HepG2 (cell line): Measurements from ENCODE around the gene TCN2. TPM values are rescaled to one million over a fixed set of nuclear protein-coding genes. Genes with fewer than 3 reads are reported as not detected.
A peak's percentile ranks its signal among the peaks of the same experiment; 100 is the strongest.

Experiments
- ATF1 ChIP-seq: IDR thresholded peaks from 2 replicates; pipeline ENCODE4 v1.6.1; 2016; ENCODE audit warnings: mild to moderate bottlenecking, control low read depth
- BORCS8-MEF2B ChIP-seq: sonication (generic); formaldehyde crosslinking; IDR thresholded peaks from 2 replicates; pipeline ENCODE4 v1.8.0; 2022; ENCODE audit warnings: mild to moderate bottlenecking, missing genetic modification reagents
- EP300 ChIP-seq, 3 experiments: sonication (generic) in 1 of 3; formaldehyde crosslinking in 1 of 3; IDR thresholded peaks; 2 replicates each; pipeline versions ENCODE4 v1.5.1 to v1.6.1; 2011 to 2020; ENCODE audit warnings: low read depth in 2 of 3, low read length in 2 of 3, borderline replicate concordance in 1 of 3, improper control_type of control experiment in 1 of 3, mild to moderate bottlenecking in 1 of 3, missing genetic modification reagents in 1 of 3, moderate library complexity in 1 of 3
- ERF ChIP-seq: IDR thresholded peaks from 2 replicates; pipeline ENCODE4 v1.6.1; 2018; ENCODE audit warnings: missing biosample characterization, missing genetic modification reagents
- NFKB2 ChIP-seq: sonication (generic); formaldehyde crosslinking; IDR thresholded peaks from 2 replicates; pipeline ENCODE4 v1.4.0; 2020; ENCODE audit warnings: missing genetic modification reagents, borderline replicate concordance
- POLR2AphosphoS5 ChIP-seq: IDR thresholded peaks from 2 replicates; pipeline ENCODE4 v1.6.1; 2012; ENCODE audit warnings: low read depth, low read length
- SIN3B ChIP-seq: fragments of 150-350 bp; IDR thresholded peaks from 2 replicates; pipeline ENCODE4 v1.6.1; 2014; ENCODE audit warnings: low read length
- U2AF2 ChIP-seq: fragments of 200-400 bp; formaldehyde crosslinking; IDR thresholded peaks from 2 replicates; pipeline ENCODE4 v1.6.1; 2017; ENCODE audit warnings: low read depth, mild to moderate bottlenecking, low read length
- ZBTB3 ChIP-seq: sonication (generic); formaldehyde crosslinking; IDR thresholded peaks from 2 replicates; pipeline ENCODE4 v1.4.0; 2020; ENCODE audit warnings: low read depth, mild to moderate bottlenecking, moderate library complexity, missing genetic modification reagents, borderline replicate concordance
- ZFP1 ChIP-seq: IDR thresholded peaks from 2 replicates; pipeline ENCODE4 v1.6.1; 2016
- ZFP36L1 ChIP-seq: sonication (generic); formaldehyde crosslinking; IDR thresholded peaks from 2 replicates; pipeline ENCODE4 v1.8.0; 2022; ENCODE audit warnings: mild to moderate bottlenecking, missing genetic modification reagents, moderate library complexity
- ZNF335 ChIP-seq: sonication (generic); formaldehyde crosslinking; IDR thresholded peaks from 2 replicates; pipeline ENCODE4 v1.4.0; 2020; ENCODE audit warnings: missing genetic modification reagents
- ZNF530 ChIP-seq: sonication (generic); formaldehyde crosslinking; IDR thresholded peaks from 2 replicates; pipeline ENCODE4 v1.5.0; 2020; ENCODE audit warnings: low read depth, mild to moderate bottlenecking, missing genetic modification reagents
- ZNF543 ChIP-seq: sonication (generic); formaldehyde crosslinking; IDR thresholded peaks from 2 replicates; pipeline ENCODE4 v1.4.0; 2020; ENCODE audit warnings: mild to moderate bottlenecking, missing genetic modification reagents
- ZNF556 ChIP-seq: sonication (generic); formaldehyde crosslinking; IDR thresholded peaks from 2 replicates; pipeline ENCODE4 v1.4.0; 2020; ENCODE audit warnings: mild to moderate bottlenecking, missing genetic modification reagents, borderline replicate concordance
- polyA plus RNA-seq, 8 experiments: library from polyadenylated mRNA; depleted of rRNA in 3 of 8; stranded (reverse) in 7 of 8; unstranded in 1 of 8; fragments of >200 nt; fragmentation: Illumina TruSeq in 4 of 8; extraction: Trizol in 4 of 8; gene quantifications; 2 replicates each; pipeline versions ENCODE4 v1.2.1 to v1.2.3, GENCODE V29; 2011 to 2016; ENCODE audit warnings: low read depth in 4 of 8, missing spikeins in 1 of 8, mixed read lengths in 1 of 8; ENCODE audit not compliant: insufficient read depth in 1 of 8
- total RNA-seq, 5 experiments: library from RNA; depleted of rRNA; stranded (reverse); fragments of >200 nt; fragmentation: Illumina TruSeq; extraction: Trizol; gene quantifications; 2 replicates each; pipeline ENCODE4 v1.2.3, GENCODE V29; 2016; ENCODE audit warnings: low read depth in 1 of 5
- TF ChIP-seq, protein P1 (sequence below): sonication (generic); formaldehyde crosslinking; IDR thresholded peaks from 2 replicates; pipeline ENCODE4 v1.5.1; 2020; ENCODE audit warnings: missing genetic modification reagents, mild to moderate bottlenecking, borderline replicate concordance
- TF ChIP-seq, protein P2 (sequence below): sonication (generic); formaldehyde crosslinking; IDR thresholded peaks from 2 replicates; pipeline ENCODE4 v1.4.0; 2020; ENCODE audit warnings: missing genetic modification reagents, borderline replicate concordance
- TF ChIP-seq, protein P3 (sequence below): IDR thresholded peaks from 2 replicates; pipeline ENCODE4 v1.6.1; 2012; ENCODE audit warnings: low read depth, low read length, improper control_type of control experiment
- TF ChIP-seq, protein P4 (sequence below): sonication (generic); formaldehyde crosslinking; IDR thresholded peaks from 2 replicates; pipeline ENCODE4 v1.8.0; 2023; ENCODE audit warnings: mild to moderate bottlenecking, missing genetic modification reagents
- TF ChIP-seq, protein P5 (sequence below): sonication (generic); formaldehyde crosslinking; IDR thresholded peaks from 2 replicates; pipeline ENCODE4 v1.9.0; 2022; ENCODE audit warnings: missing genetic modification reagents, mild to moderate bottlenecking, borderline replicate concordance
- TF ChIP-seq, protein P6 (sequence below): IDR thresholded peaks from 2 replicates; pipeline ENCODE4 v1.6.1; 2016; ENCODE audit warnings: missing genetic modification reagents, missing compliant biosample characterization

The TCN2 gene
- total and polyA plus RNA-seq, 2 of the 13 experiments (the other 11 are each of a cell fraction or from before 2014, with no cell fraction given), result 0.29 to 0.31 TPM

DNA sequence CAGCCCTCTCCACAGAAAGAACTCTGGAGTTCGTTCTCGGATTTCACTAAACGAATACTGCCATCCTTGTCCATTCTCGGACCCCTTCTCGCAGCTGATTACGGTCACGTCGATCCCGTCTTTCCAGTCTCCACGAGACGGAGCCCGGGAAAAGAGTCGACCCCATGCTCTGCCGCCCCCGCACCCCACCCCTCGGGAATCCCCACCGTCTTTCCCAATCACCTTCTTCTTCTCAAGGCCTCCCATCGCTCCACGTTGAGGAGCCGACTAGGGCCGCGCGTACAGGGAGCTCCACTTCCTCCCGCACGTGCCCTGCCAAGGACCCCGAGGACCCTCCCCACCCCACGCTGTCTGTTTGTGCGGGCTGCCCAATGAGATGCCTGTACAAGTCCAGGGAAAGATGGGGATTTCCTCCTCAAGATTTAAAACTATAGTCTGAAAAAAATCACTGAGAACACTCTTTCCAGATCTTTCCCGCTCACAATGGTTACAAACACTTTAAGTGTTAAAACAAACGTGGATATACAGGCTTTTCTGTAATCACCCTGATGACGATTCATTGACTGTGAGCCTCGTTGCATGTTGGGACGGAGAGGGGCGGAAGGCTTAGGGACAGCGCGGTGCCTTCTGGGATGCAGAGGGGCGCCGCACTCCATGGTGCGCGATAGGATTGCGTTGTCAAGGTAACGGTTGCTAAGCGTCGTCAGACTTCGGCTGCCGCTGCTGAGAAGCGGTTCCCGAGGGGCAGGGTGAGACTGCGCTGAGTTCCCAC is 15.2 kb upstream of the TCN2 start, which contains the start of gene PES1 (continued):
- TF ChIP-seq, protein P1, sequence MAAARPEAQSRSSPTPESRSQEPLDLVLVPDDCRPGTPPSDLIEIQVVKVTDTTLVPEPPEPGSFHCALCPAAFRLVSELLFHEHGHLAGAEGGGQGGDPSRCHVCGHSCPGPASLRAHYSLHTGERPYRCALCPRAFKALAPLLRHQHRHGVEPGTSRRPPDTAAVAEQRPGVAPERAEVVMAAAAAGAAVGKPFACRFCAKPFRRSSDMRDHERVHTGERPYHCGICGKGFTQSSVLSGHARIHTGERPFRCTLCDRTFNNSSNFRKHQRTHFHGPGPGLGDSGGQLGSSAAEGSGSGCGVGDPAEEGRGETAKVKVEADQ (CRISPR knock-in tag), result 0 out of 2 replicates have a peak, but pooled peaks have one; percentile 66
- TF ChIP-seq ZNF556, result no peak; the same call in 1 of the 2 replicates
- TF ChIP-seq BORCS8-MEF2B (CRISPR knock-in tag), result 0 out of 2 replicates have a peak, but pooled peaks have one; percentile 59
- TF ChIP-seq NFKB2 (CRISPR knock-in tag), result 0 out of 2 replicates have a peak, but pooled peaks have one; percentile 35
- TF ChIP-seq ZBTB3 (CRISPR knock-in tag), result no peak
- TF ChIP-seq ZFP1, result peak; percentile 31; the same call in 1 of the 2 replicates
- TF ChIP-seq EP300 (IDR thresholded peaks at IDR 0.05; ENCODE audit: low read depth in 2 of 2, low read length in 2 of 2), result 0 out of 4 replicates have a peak, but pooled peaks of 1 of the 2 experiments have one; percentile 11
- no peak for TF ChIP-seq EP300 (CRISPR knock-in tag; IDR thresholded peaks at IDR 0.05; ENCODE audit: borderline replicate concordance)
- peak; percentile 98 for TF ChIP-seq ATF1 (CRISPR knock-in tag)
- TF ChIP-seq ERF (CRISPR knock-in tag), result 0 out of 2 replicates have a peak, but pooled peaks have one; percentile 19
- peak; percentile 77 for TF ChIP-seq POLR2AphosphoS5
- 0 out of 2 replicates have a peak, but pooled peaks have one; percentile 65 for TF ChIP-seq SIN3B
- TF ChIP-seq, protein P2, sequence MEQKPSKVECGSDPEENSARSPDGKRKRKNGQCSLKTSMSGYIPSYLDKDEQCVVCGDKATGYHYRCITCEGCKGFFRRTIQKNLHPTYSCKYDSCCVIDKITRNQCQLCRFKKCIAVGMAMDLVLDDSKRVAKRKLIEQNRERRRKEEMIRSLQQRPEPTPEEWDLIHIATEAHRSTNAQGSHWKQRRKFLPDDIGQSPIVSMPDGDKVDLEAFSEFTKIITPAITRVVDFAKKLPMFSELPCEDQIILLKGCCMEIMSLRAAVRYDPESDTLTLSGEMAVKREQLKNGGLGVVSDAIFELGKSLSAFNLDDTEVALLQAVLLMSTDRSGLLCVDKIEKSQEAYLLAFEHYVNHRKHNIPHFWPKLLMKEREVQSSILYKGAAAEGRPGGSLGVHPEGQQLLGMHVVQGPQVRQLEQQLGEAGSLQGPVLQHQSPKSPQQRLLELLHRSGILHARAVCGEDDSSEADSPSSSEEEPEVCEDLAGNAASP (CRISPR knock-in tag), result 0 out of 2 replicates have a peak, but pooled peaks have one; percentile 4
- peak; percentile 71; the same call in 1 of the 2 replicates for TF ChIP-seq ZFP36L1 (CRISPR knock-in tag)
- TF ChIP-seq, protein P3, sequence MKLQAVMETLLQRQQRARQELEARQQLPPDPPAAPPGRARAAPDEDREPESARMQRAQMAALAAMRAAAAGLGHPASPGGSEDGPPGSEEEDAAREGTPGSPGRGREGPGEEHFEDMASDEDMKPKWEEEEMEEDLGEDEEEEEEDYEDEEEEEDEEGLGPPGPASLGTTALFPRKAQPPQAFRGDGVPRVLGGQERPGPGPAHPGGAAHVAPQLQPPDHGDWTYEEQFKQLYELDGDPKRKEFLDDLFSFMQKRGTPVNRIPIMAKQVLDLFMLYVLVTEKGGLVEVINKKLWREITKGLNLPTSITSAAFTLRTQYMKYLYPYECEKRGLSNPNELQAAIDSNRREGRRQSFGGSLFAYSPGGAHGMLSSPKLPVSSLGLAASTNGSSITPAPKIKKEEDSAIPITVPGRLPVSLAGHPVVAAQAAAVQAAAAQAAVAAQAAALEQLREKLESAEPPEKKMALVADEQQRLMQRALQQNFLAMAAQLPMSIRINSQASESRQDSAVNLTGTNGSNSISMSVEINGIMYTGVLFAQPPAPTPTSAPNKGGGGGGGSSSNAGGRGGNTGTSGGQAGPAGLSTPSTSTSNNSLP, result peak; percentile 90
- TF ChIP-seq, protein P4, sequence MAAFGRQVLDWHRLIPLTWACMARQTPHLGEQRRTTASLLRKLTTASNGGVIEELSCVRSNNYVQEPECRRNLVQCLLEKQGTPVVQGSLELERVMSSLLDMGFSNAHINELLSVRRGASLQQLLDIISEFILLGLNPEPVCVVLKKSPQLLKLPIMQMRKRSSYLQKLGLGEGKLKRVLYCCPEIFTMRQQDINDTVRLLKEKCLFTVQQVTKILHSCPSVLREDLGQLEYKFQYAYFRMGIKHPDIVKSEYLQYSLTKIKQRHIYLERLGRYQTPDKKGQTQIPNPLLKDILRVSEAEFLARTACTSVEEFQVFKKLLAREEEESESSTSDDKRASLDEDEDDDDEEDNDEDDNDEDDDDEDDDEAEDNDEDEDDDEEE (CRISPR knock-in tag), result no peak
- TF ChIP-seq, protein P5, sequence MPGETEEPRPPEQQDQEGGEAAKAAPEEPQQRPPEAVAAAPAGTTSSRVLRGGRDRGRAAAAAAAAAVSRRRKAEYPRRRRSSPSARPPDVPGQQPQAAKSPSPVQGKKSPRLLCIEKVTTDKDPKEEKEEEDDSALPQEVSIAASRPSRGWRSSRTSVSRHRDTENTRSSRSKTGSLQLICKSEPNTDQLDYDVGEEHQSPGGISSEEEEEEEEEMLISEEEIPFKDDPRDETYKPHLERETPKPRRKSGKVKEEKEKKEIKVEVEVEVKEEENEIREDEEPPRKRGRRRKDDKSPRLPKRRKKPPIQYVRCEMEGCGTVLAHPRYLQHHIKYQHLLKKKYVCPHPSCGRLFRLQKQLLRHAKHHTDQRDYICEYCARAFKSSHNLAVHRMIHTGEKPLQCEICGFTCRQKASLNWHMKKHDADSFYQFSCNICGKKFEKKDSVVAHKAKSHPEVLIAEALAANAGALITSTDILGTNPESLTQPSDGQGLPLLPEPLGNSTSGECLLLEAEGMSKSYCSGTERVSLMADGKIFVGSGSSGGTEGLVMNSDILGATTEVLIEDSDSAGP, result peak; percentile 65; the same call in 1 of the 2 replicates
- no peak for TF ChIP-seq ZNF543 (CRISPR knock-in tag)
- TF ChIP-seq, protein P6, sequence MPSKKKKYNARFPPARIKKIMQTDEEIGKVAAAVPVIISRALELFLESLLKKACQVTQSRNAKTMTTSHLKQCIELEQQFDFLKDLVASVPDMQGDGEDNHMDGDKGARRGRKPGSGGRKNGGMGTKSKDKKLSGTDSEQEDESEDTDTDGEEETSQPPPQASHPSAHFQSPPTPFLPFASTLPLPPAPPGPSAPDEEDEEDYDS (CRISPR knock-in tag), result peak; percentile 26; the same call in 1 of the 2 replicates
- TF ChIP-seq U2AF2, result 0 out of 2 replicates have a peak, but pooled peaks have one; percentile 50
- no peak for TF ChIP-seq ZNF530 (CRISPR knock-in tag)
- peak; percentile 99 for TF ChIP-seq ZNF335 (CRISPR knock-in tag)
